Fibroblast of villous mesenchyme (primary cell): ENCODE results near the gene APCDD1L. TPM values are rescaled to one million over a fixed set of nuclear protein-coding genes. Genes with fewer than 3 reads are reported as not detected.
"Not testable (repeated sequence)": the region's sequence is repeated elsewhere in the genome, so short reads cannot be mapped to it uniquely, and the experiment has no call there.

Source experiments
- DNase-seq: peaks from one replicate; pipeline ENCODE4 v3.0.0-alpha.2; 2010; ENCODE audit warnings: low read depth
- H3K4me3 ChIP-seq: 2 replicates; pipeline ENCODE4 v1.5.1; 2011; ENCODE audit warnings: low read depth, mild to moderate bottlenecking, low read length
- total RNA-seq: library from RNA; depleted of rRNA; stranded (reverse); fragments of >200 nt; gene quantifications from 2 replicates; pipeline ENCODE4 v1.2.3, GENCODE V29; 2012
- TF ChIP-seq, protein P1 (sequence below): IDR thresholded peaks from 2 replicates; pipeline ENCODE4 v1.5.1; 2012; ENCODE audit warnings: low read depth, mild to moderate bottlenecking, low read length; ENCODE audit not compliant: insufficient read depth

Gene APCDD1L
- total RNA-seq, 1 donor, result 0.86 TPM

GRCh38 chr20:58544891-58545290 is 29.7 kb upstream of the APCDD1L start:
- TF ChIP-seq, protein P1, sequence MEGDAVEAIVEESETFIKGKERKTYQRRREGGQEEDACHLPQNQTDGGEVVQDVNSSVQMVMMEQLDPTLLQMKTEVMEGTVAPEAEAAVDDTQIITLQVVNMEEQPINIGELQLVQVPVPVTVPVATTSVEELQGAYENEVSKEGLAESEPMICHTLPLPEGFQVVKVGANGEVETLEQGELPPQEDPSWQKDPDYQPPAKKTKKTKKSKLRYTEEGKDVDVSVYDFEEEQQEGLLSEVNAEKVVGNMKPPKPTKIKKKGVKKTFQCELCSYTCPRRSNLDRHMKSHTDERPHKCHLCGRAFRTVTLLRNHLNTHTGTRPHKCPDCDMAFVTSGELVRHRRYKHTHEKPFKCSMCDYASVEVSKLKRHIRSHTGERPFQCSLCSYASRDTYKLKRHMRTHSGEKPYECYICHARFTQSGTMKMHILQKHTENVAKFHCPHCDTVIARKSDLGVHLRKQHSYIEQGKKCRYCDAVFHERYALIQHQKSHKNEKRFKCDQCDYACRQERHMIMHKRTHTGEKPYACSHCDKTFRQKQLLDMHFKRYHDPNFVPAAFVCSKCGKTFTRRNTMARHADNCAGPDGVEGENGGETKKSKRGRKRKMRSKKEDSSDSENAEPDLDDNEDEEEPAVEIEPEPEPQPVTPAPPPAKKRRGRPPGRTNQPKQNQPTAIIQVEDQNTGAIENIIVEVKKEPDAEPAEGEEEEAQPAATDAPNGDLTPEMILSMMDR, result no peak
- no peak for DNase-seq
- no peak overlapping the region for H3K4me3 ChIP-seq

GRCh38 chr20:58544286-58544685 is 29.1 kb upstream of the APCDD1L start:
- no peak for DNase-seq
- TF ChIP-seq, protein P1, result no peak
- H3K4me3 ChIP-seq, result no peak overlapping the region

GRCh38 chr20:58543274-58543673 is 28.1 kb upstream of the APCDD1L start:
- H3K4me3 ChIP-seq, result no peak overlapping the region
- TF ChIP-seq, protein P1, result no peak
- DNase-seq, result no peak

DNA sequence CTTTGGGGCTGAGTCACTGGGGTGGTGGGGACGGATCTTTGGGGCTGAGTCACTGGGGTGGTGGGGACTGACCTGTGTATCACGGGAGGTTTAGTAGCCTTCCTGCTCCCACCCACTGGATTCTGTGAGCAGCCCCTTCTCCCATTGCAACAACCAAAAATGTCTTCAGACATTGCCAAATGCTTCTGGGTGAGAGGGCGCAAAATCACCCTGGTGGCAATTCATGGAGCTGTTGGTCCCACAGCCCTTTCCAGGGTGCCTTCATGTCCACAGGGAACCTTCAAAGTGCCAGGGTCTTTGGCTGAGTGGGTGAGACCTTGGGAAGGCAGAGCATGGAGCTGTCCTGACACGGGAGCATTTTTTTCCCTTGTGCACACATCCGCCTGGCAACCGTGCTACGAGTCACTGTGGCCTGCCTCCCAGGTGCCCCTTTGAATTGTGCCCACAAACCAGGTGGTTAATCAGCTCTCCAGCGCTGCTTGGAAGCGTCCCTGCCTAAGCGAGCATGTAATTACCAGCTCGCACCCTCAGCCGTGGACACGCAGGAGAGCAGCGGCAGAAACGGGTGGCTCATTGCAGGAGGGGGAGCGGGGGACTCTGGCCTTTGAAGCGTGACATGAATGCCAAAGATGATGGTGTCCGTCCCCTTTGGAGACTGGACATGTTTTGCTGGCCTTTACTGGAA is 27.4 kb upstream of the APCDD1L start:
- TF ChIP-seq, protein P1, result no peak
- DNase-seq, result no peak

GRCh38 chr20:58542034-58542410 is 26.8 kb upstream of the APCDD1L start:
- not testable (repeated sequence) for H3K4me3 ChIP-seq, DNase-seq

More for the DNA sequence above, 27.4 kb upstream of the APCDD1L start:
- H3K4me3 ChIP-seq, result no peak overlapping the region

GRCh38 chr20:58538752-58539151 is 23.6 kb upstream of the APCDD1L start:
- no peak for DNase-seq
- TF ChIP-seq, protein P1, result no peak
- no peak overlapping the region for H3K4me3 ChIP-seq

DNA sequence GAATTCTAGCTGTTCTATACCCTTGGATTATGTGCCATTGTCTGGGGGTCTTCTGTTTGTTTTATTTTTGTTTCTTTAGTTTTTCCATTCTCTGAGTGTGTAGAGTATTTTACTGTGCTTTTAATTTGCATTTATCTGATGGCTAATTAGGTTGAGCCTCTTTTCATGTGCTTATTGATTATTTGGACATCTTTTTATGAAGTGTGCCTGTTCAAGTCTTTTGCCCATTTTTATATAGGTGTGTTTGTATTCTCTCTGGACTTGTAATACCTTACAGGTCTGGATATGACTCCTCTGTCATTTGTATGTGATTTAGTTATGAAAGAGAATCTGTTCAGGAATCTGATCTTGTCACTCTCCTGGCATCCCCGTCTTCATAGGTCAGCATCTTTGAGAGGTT is 22.6 kb upstream of the APCDD1L start:
- DNase-seq, result no peak
- H3K4me3 ChIP-seq, result no peak overlapping the region
- TF ChIP-seq, protein P1, result no peak
